ENCODE results near the gene SHISA5. TPM values are rescaled to one million over a fixed set of nuclear protein-coding genes. Genes with fewer than 3 reads are reported as not detected.

Gene SHISA5
- total and polyA plus RNA-seq, 4 experiments from 2014 or later = 218 to 470 (median 326) TPM

Small RNA genes lying within 50 kb of the gene (microRNA-seq; reads per million reads assigned to microRNA genes)
- gene MIR6823 (ENCODE audit: borderline microRNAs expressed, borderline number of aligned reads, borderline replicate concordance) = not detected

Other genes starting within 250 kb of the SHISA5 start
- 10 to 100 TPM; 43.2 to 45.8 TPM for gene NME6, start 202.8 kb downstream of the SHISA5 start, total RNA-seq
- gene NME6, start 202.8 kb downstream of the SHISA5 start, polyA plus RNA-seq = 10 to 100 TPM; 56.9 to 64.2 TPM
- not detected for gene SPINK8, start 170.5 kb downstream of the SHISA5 start, total RNA-seq
- gene SPINK8, start 170.5 kb downstream of the SHISA5 start, polyA plus RNA-seq = not detected
- not detected for gene FBXW12, start 132.0 kb downstream of the SHISA5 start, total RNA-seq
- not detected for gene FBXW12, start 132.0 kb downstream of the SHISA5 start, polyA plus RNA-seq
- 1 to 10 TPM; 2.6 to 5.0 TPM for gene PLXNB1, start 74.1 kb downstream of the SHISA5 start, total RNA-seq
- under 1 TPM in 1 of 2 donors, not detected in 1; 0.48 TPM for gene PLXNB1, start 74.1 kb downstream of the SHISA5 start, polyA plus RNA-seq
- gene CCDC51, start 64.1 kb downstream of the SHISA5 start, total RNA-seq = 1 to 10 TPM; 5.1 to 5.4 TPM
- gene CCDC51, start 64.1 kb downstream of the SHISA5 start, polyA plus RNA-seq = 10 to 100 TPM in 1 of 2 donors, 1 to 10 TPM in 1; 6.6 to 13.3 TPM
- 100 to 1,000 TPM; 309 to 310 TPM for gene TMA7, start 63.9 kb downstream of the SHISA5 start, total RNA-seq
- 100 to 1,000 TPM; 765 to 952 TPM for gene TMA7, start 63.9 kb downstream of the SHISA5 start, polyA plus RNA-seq
- 10 to 100 TPM; 14.9 to 15.2 TPM for gene ATRIP, start 57.4 kb downstream of the SHISA5 start, total RNA-seq
- gene ATRIP, start 57.4 kb downstream of the SHISA5 start, polyA plus RNA-seq = 10 to 100 TPM; 11.3 to 15.4 TPM
- gene PFKFB4, start 52.6 kb upstream of the SHISA5 start, total RNA-seq = 1 to 10 TPM; 2.6 to 2.7 TPM
- 1 to 10 TPM; 2.5 TPM for gene PFKFB4, start 52.6 kb upstream of the SHISA5 start, polyA plus RNA-seq
- gene UCN2, start 59.6 kb upstream of the SHISA5 start, total RNA-seq = not detected
- not detected for gene UCN2, start 59.6 kb upstream of the SHISA5 start, polyA plus RNA-seq
- gene COL7A1, start 91.2 kb upstream of the SHISA5 start, total RNA-seq = 1 to 10 TPM; 1.2 to 1.9 TPM
- gene COL7A1, start 91.2 kb upstream of the SHISA5 start, polyA plus RNA-seq = not detected
- gene UQCRC1, start 105.5 kb upstream of the SHISA5 start, total RNA-seq = 10 to 100 TPM; 73.7 to 91.3 TPM
- gene UQCRC1, start 105.5 kb upstream of the SHISA5 start, polyA plus RNA-seq = 100 to 1,000 TPM; 152 to 313 TPM
- not detected for gene TMEM89, start 117.6 kb upstream of the SHISA5 start, total RNA-seq
- not detected for gene TMEM89, start 117.6 kb upstream of the SHISA5 start, polyA plus RNA-seq
- 10 to 100 TPM; 31.6 to 32.4 TPM for gene SLC26A6, start 131.3 kb upstream of the SHISA5 start, total RNA-seq
- gene SLC26A6, start 131.3 kb upstream of the SHISA5 start, polyA plus RNA-seq = 1 to 10 TPM; 3.0 to 3.5 TPM
- gene CELSR3, start 158.7 kb upstream of the SHISA5 start, total RNA-seq = 1 to 10 TPM; 3.3 to 3.5 TPM
- under 1 TPM; 0.04 to 0.78 TPM for gene CELSR3, start 158.7 kb upstream of the SHISA5 start, polyA plus RNA-seq
- 10 to 100 TPM; 20.1 to 21.7 TPM for gene NCKIPSD, start 181.7 kb upstream of the SHISA5 start, total RNA-seq
- gene NCKIPSD, start 181.7 kb upstream of the SHISA5 start, polyA plus RNA-seq = 10 to 100 TPM in 1 of 2 donors, 1 to 10 TPM in 1; 8.3 to 16.1 TPM
- 10 to 100 TPM; 84.5 to 91.8 TPM for gene IP6K2, start 213.0 kb upstream of the SHISA5 start, total RNA-seq
- 10 to 100 TPM; 49.4 to 50.3 TPM for gene IP6K2, start 213.0 kb upstream of the SHISA5 start, polyA plus RNA-seq

Measured in CD4-positive, alpha-beta memory T cell (primary cell).